RWPE2 (cell line): ENCODE results near the gene MMS22L.

Source experiments
- ATAC-seq: fragments of 200-7000 bp; cut with Tn5 transposase; 3 replicates; pipeline ENCODE4 v1.9.1; 2021; ENCODE audit warnings: low read depth
- DNase-seq: peaks from one replicate; pipeline ENCODE4 v3.0.0-alpha.2; 2020; ENCODE audit warnings: low spot score
- H3K27ac ChIP-seq: fragments of 450-650 bp; 2 replicates; pipeline ENCODE4 v1.5.1; 2017; ENCODE audit warnings: mild to moderate bottlenecking; ENCODE audit not compliant: poor library complexity, severe bottlenecking
- H3K27me3 ChIP-seq: fragments of 250-450 bp; sonication (Bioruptor Pico); 2 replicates; pipeline ENCODE4 v1.5.1; 2021; ENCODE audit warnings: mild to moderate bottlenecking, moderate library complexity; ENCODE audit not compliant: insufficient read depth, poor library complexity, severe bottlenecking
- H3K36me3 ChIP-seq: fragments of 250-450 bp; sonication (Bioruptor Pico); 2 replicates; pipeline ENCODE4 v1.5.1; 2020; ENCODE audit warnings: low read depth, mild to moderate bottlenecking, moderate library complexity
- H3K4me1 ChIP-seq: fragments of 250-450 bp; sonication (Bioruptor Pico); 2 replicates; pipeline ENCODE4 v1.5.1; 2021; ENCODE audit warnings: mild to moderate bottlenecking, moderate library complexity; ENCODE audit not compliant: insufficient read depth, poor library complexity, severe bottlenecking
- H3K4me3 ChIP-seq: fragments of 250-450 bp; sonication (Bioruptor Pico); 2 replicates; pipeline ENCODE4 v1.5.1; 2021; ENCODE audit warnings: mild to moderate bottlenecking, moderate library complexity; ENCODE audit not compliant: severe bottlenecking
- H3K9me3 ChIP-seq: fragments of 250-450 bp; sonication (Bioruptor Pico); 2 replicates; pipeline ENCODE4 v1.5.1; 2021; ENCODE audit warnings: mild to moderate bottlenecking, moderate library complexity; ENCODE audit not compliant: severe bottlenecking
- CTCF ChIP-seq: fragments of 450-650 bp; IDR thresholded peaks from one replicate; pipeline ENCODE4 v1.5.1; 2017; ENCODE audit warnings: mild to moderate bottlenecking, moderate library complexity; ENCODE audit not compliant: poor library complexity, severe bottlenecking

Gene MMS22L

GRCh38 chr6:97282726-97283617 is at the start of gene MMS22L:
Gene MMS22L, minus strand, starts transcription at chr6:97283216. Its CDS starts 739 bp downstream, at chr6:97282477.
- no peaks in the 10 kb centered on the region for H3K27me3 ChIP-seq
- H3K27ac ChIP-seq = peak within 1 kb of the TSS; percentile 40
- H3K9me3 ChIP-seq = no peaks in the 10 kb centered on the region
- DNase-seq = peak; percentile 91
- peak; percentile 93 for ATAC-seq
- peak within 1 kb of the TSS; percentile 88 for H3K4me3 ChIP-seq
- H3K36me3 ChIP-seq = peaks cover 35% of the 10 kb centered on the region
- H3K4me1 ChIP-seq = peaks cover 18% of the 10 kb centered on the region
- TF ChIP-seq CTCF = no peak

GRCh38 chr6:97322811-97323210 is 39.8 kb upstream of the MMS22L start:
- H3K27me3 ChIP-seq = no peaks in the 10 kb centered on the region
- no peak overlapping the region for H3K4me3 ChIP-seq
- no peak overlapping the region for H3K27ac ChIP-seq
- H3K4me1 ChIP-seq = no peaks in the 10 kb centered on the region
- peak; percentile 46; the same call in 1 of the 3 replicates for ATAC-seq
- no peaks in the 10 kb centered on the region for H3K36me3 ChIP-seq
- no peak for TF ChIP-seq CTCF
- H3K9me3 ChIP-seq = no peaks in the 10 kb centered on the region
- DNase-seq = no peak

GRCh38 chr6:97322226-97322625 is 39.2 kb upstream of the MMS22L start:
- no peaks in the 10 kb centered on the region for H3K27me3 ChIP-seq
- H3K4me3 ChIP-seq = no peak overlapping the region
- no peak for DNase-seq
- no peaks in the 10 kb centered on the region for H3K9me3 ChIP-seq
- TF ChIP-seq CTCF = no peak
- H3K36me3 ChIP-seq = no peaks in the 10 kb centered on the region
- no peak for ATAC-seq
- no peaks in the 10 kb centered on the region for H3K4me1 ChIP-seq
- no peak overlapping the region for H3K27ac ChIP-seq

GRCh38 chr6:97316978-97317377 is 34.0 kb upstream of the MMS22L start:
- no peak for TF ChIP-seq CTCF
- Histone ChIP-seq H3K36me3 (no peaks in the 10 kb centered on the region), H3K4me3 (no peak overlapping the region), H3K27me3 (no peaks in the 10 kb centered on the region), H3K9me3 (no peaks in the 10 kb centered on the region), H3K4me1 (no peaks in the 10 kb centered on the region), H3K27ac (no peak overlapping the region)
- DNase-seq = no peak
- no peak for ATAC-seq

GRCh38 chr6:97312241-97312640 is 29.2 kb upstream of the MMS22L start:
- DNase-seq (no peak), ATAC-seq (no peak)
- H3K36me3 ChIP-seq = no peaks in the 10 kb centered on the region
- no peaks in the 10 kb centered on the region for H3K4me1 ChIP-seq
- no peak overlapping the region for H3K4me3 ChIP-seq
- H3K27me3 ChIP-seq = no peaks in the 10 kb centered on the region
- H3K9me3 ChIP-seq = no peaks in the 10 kb centered on the region
- TF ChIP-seq CTCF = no peak
- H3K27ac ChIP-seq = no peak overlapping the region
